ENCODE results near the gene PPP2R5D. TPM values are rescaled to one million over a fixed set of nuclear protein-coding genes. Genes with fewer than 3 reads are reported as not detected.

Gene PPP2R5D
- polyA plus RNA-seq, 3 donors = 10.3 to 24.9 (median 14.9) TPM

DNA sequence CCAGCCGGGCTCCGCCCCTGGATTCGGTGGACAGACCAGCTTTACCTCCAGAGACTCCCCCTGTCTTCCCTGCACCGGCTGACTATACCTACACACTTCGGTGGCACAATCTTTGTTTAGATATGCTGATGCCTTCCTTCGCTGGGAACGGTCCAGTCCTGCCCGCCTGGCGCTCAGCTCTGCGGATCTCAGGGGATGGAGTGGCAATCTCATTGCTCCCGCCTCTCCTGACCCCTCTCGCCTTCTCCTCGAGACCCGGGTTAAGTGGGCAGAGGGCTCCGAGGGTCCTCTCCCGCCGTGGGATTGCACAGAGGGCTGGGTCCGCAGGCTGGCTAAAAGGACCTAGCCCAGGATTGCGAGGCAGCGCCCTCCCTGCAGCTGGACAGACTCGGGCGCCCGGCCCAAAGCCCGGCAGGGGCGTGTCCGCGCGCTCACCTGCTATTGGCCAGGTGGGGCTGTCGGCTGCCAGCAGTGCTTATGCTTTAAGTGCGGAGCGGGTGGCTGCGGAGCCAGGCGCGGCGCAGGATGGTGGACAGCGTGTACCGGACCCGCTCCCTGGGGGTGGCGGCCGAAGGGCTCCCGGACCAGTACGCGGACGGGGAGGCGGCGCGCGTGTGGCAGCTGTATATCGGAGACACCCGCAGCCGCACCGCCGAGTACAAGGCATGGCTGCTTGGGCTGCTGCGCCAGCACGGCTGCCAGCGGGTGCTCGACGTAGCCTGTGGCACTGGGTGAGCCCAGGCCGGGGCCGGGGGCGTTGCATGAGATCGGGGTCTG lies 23.9 kb upstream of the PPP2R5D start, which contains the start of gene GNMT:
GNMT (plus strand) TSS at position 512 of the 777 bp plus-strand sequence; CDS start at position 526, 14 bp downstream.
- peak within 1 kb of the TSS in 1 of 3 experiments; percentile 65 for H3K4me3 ChIP-seq (replicated peaks in 1 of 3; ENCODE audit: low read depth in 2 of 3, low read length in 3 of 3)
- H3K4me2 ChIP-seq (replicated peaks; ENCODE audit: extremely low read depth, low read length, poor library complexity, severe bottlenecking) = peak within 1 kb of the TSS; percentile 77
- no peak for DNase-seq
- peaks cover 12 to 15% of the 10 kb centered on the region in 2 donors for H3K4me1 ChIP-seq (ENCODE audit: control insufficient read depth in 1 of 2, insufficient read depth in 2 of 2, low read length in 2 of 2)
- H4K20me1 ChIP-seq (ENCODE audit: insufficient read depth, low read length) = no peaks in the 10 kb centered on the region
- intact Hi-C loops (cut with micrococcal nuclease) = no loop called here
- no peaks in the 10 kb centered on the region for H3K79me2 ChIP-seq (ENCODE audit: insufficient read depth, low read length)
- peaks cover 27 to 28% of the 10 kb centered on the region in 2 donors for H3K36me3 ChIP-seq (replicated peaks in 1 of 2; ENCODE audit: control insufficient read depth in 1 of 2, insufficient read depth in 2 of 2, low read length in 2 of 2)
- H3K4me3 Mint-ChIP-seq = peak within 1 kb of the TSS; percentile 66 to 91
- peaks cover 0 to 4% of the 10 kb centered on the region in 2 donors for H3K9me3 ChIP-seq (replicated peaks in 1 of 2; ENCODE audit: control insufficient read depth in 1 of 2, insufficient read depth in 1 of 2, low read length in 2 of 2)
- no peak within 1 kb of the TSS for H3K27ac Mint-ChIP-seq
- TF ChIP-seq, protein P1, sequence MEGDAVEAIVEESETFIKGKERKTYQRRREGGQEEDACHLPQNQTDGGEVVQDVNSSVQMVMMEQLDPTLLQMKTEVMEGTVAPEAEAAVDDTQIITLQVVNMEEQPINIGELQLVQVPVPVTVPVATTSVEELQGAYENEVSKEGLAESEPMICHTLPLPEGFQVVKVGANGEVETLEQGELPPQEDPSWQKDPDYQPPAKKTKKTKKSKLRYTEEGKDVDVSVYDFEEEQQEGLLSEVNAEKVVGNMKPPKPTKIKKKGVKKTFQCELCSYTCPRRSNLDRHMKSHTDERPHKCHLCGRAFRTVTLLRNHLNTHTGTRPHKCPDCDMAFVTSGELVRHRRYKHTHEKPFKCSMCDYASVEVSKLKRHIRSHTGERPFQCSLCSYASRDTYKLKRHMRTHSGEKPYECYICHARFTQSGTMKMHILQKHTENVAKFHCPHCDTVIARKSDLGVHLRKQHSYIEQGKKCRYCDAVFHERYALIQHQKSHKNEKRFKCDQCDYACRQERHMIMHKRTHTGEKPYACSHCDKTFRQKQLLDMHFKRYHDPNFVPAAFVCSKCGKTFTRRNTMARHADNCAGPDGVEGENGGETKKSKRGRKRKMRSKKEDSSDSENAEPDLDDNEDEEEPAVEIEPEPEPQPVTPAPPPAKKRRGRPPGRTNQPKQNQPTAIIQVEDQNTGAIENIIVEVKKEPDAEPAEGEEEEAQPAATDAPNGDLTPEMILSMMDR (IDR thresholded peaks at IDR 0.05) = no peak
- H2AFZ ChIP-seq (ENCODE audit: insufficient read depth, low read depth, low read length, poor library complexity, severe bottlenecking) = peak within 1 kb of the TSS; percentile 62
- peaks cover 38 to 55% of the 10 kb centered on the region in 2 donors for H3K36me3 Mint-ChIP-seq
- 3% methylated on average over 61 of the region's 62 CpGs for WGBS (ENCODE audit: insufficient coverage)
- peaks cover 0 to 8% (median 0%) of the 10 kb centered on the region in 7 donors for H3K9me3 Mint-ChIP-seq
- H3K4me1 Mint-ChIP-seq = peaks cover 19% of the 10 kb centered on the region
- peaks cover 27 to 31% (median 30%) of the 10 kb centered on the region in 3 donors for H3K27me3 Mint-ChIP-seq (ENCODE audit: low read depth in 3 of 3)
- H3K27ac ChIP-seq (ENCODE audit: low read depth in 1 of 2, low read length in 2 of 2) = no peak within 1 kb of the TSS
- H3K9ac ChIP-seq (ENCODE audit: insufficient read depth, low read length, poor library complexity, severe bottlenecking) = peak within 1 kb of the TSS; percentile 62
- peaks cover 7 to 26% of the 10 kb centered on the region in 2 donors for H3K27me3 ChIP-seq (ENCODE audit: control insufficient read depth in 2 of 2, insufficient read depth in 2 of 2, low read length in 2 of 2)

DNA sequence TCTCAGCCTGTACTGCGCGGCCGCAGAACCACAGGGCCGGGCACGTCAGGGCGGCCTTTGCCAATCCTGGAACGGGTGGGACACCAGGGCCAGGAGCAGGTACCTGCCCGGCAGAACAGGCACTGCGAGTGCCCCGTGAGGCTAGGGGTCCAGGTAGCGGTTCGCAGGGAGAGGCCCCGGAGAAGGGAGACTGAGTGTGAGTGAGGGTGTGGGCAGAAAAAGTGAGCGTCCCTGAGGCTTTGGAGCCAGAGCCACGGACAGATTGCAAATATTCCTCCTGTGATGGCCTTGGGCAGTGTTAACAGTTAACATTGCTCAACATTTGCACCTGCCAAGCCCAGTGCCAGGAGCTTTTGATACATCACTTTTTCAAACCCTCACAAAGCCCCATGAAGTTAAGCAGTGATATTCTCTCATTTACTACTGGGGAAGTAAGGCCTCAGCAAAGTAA lies 23.3 kb upstream of the PPP2R5D start:
- peaks cover 44 to 57% of the 10 kb centered on the region in 2 donors for H3K36me3 Mint-ChIP-seq
- Histone ChIP-seq H3K9me3 (replicated peaks in 1 of 2; ENCODE audit: control insufficient read depth in 1 of 2, insufficient read depth in 1 of 2, low read length in 2 of 2) (peaks cover 0 to 4% of the 10 kb centered on the region in 2 donors), H3K9ac (ENCODE audit: insufficient read depth, low read length, poor library complexity, severe bottlenecking) (peak overlapping the region; percentile 62), H3K4me2 (replicated peaks; ENCODE audit: extremely low read depth, low read length, poor library complexity, severe bottlenecking) (peak overlapping the region; percentile 77), H3K36me3 (replicated peaks in 1 of 2; ENCODE audit: control insufficient read depth in 1 of 2, insufficient read depth in 2 of 2, low read length in 2 of 2) (peaks cover 33% of the 10 kb centered on the region in 2 donors), H3K4me1 (ENCODE audit: control insufficient read depth in 1 of 2, insufficient read depth in 2 of 2, low read length in 2 of 2) (peaks cover 12 to 15% of the 10 kb centered on the region in 2 donors), H3K4me3 (replicated peaks in 1 of 3; ENCODE audit: low read depth in 2 of 3, low read length in 3 of 3) (peak overlapping the region in 1 of 3 experiments; percentile 65), H3K27ac (ENCODE audit: low read depth in 1 of 2, low read length in 2 of 2) (no peak overlapping the region), H3K27me3 (ENCODE audit: control insufficient read depth in 2 of 2, insufficient read depth in 2 of 2, low read length in 2 of 2) (peaks cover 7 to 26% of the 10 kb centered on the region in 2 donors), H2AFZ (ENCODE audit: insufficient read depth, low read depth, low read length, poor library complexity, severe bottlenecking) (peak overlapping the region; percentile 62), H3K79me2 (ENCODE audit: insufficient read depth, low read length) (no peaks in the 10 kb centered on the region), H4K20me1 (ENCODE audit: insufficient read depth, low read length) (no peaks in the 10 kb centered on the region)
- H3K27ac Mint-ChIP-seq = no peak overlapping the region
- TF ChIP-seq, protein P1 (IDR thresholded peaks at IDR 0.05) = no peak
- H3K9me3 Mint-ChIP-seq = peaks cover 0 to 8% (median 0%) of the 10 kb centered on the region in 7 donors
- peaks cover 29 to 31% (median 30%) of the 10 kb centered on the region in 3 donors for H3K27me3 Mint-ChIP-seq (ENCODE audit: low read depth in 3 of 3)
- intact Hi-C loops (cut with micrococcal nuclease) = no loop called here
- DNase-seq = no peak
- H3K4me3 Mint-ChIP-seq = peak overlapping the region; percentile 66 to 91
- 31% methylated on average over 14 of the region's 15 CpGs for WGBS (ENCODE audit: insufficient coverage)
- peaks cover 19% of the 10 kb centered on the region for H3K4me1 Mint-ChIP-seq

All from CD14-positive monocyte (primary cell).